Hematopoietic multipotent progenitor cell treated with erythropoietin and hydrocortisone succinate and interleukin-3 and kit ligand, for 15 days (in vitro differentiated cells): ENCODE results near the gene LCN10.
"Not testable (repeated sequence)": the region's sequence is repeated elsewhere in the genome, so short reads cannot be mapped to it uniquely, and the experiment has no call there.

Experiments used
- DNase-seq: peaks from one replicate; pipeline ENCODE4 v3.0.0-alpha.2; 2015; ENCODE audit warnings: low spot score

LCN10 gene

DNA sequence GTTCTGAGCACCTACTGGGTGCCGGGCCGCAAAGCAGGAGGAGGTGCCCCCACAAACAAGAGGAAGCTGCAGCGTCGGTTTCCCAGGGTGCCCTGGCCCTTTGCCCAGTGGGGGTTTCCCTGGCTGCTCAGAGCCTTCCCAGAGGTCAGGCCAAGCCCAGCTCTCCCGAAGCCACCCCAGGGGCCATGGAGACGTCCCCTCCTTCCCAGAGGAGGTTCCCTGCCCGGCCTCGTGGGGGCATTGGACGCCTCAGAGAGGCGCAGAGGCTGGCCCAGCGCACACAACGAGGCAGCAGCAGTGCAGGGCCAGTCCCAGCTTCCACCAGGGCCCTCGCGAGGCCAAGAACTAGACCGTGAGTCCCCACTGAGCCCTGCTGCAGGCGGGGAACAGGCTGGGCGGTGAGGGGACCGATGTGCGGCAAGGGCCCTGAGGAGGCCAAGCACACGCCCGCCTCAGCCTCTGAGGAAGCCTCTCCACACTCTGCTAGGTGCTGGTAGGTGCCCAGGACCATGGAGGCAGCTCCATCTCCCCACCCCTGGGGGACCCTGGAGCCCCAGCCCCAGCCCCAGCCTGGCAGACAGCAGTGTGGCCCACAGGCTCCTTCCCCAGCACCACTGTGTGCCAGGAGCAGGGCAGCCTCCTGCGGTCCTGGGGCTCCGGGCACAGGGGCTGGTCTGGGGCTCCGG lies 23.4 kb downstream of the LCN10 start:
- no peak for DNase-seq

- DNase-seq: no peak
Measured at GRCh38 chr9:136718345-136719194, 24.2 kb downstream of the LCN10 start.

DNA sequence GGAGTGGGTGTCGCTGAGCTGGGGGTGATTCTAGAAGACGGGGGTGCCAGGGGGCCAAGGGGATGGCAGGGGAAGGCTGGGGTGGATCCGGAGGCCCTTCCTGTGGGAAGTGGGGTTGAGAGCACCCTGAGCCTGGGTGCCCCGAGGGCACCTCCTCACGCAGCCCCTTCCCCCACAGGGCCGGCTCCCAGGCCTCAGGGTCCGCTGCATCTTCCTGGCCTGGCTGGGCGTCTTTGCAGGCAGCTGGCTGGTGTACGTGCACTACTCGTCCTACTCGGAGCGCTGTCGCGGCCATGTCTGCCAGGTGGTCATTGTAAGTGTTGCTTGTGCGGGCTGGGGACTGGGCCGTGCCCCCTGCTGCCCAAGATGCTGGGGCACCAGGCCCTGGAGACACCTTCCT lies 25.3 kb downstream of the LCN10 start:
- no peak for DNase-seq

DNA sequence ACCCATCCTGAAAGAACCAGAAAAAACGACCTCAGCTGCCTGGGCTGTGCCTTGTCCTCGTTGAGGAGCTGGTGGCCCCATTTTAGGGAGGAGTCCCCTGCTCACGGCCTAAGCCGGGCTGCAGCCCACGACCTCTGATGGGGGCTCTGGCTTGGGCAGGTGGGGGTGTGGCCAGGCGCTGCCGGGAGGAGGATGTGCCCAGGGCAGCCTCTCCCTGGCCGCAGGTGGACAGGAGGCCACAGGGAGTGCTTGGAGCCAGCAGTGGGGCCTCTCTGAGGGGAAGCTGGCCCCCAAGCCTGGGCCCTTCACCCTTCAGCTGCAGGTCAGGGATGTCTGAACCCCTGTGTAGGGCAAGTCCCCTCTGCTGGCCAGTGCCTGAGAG lies 27.9 kb downstream of the LCN10 start:
- no peak for DNase-seq

GRCh38 chr9:136714096-136714892 lies 28.4 kb downstream of the LCN10 start:
- no peak for DNase-seq

- DNase-seq: no peak
Measured at GRCh38 chr9:136713550-136713949, 29.2 kb downstream of the LCN10 start.

DNA sequence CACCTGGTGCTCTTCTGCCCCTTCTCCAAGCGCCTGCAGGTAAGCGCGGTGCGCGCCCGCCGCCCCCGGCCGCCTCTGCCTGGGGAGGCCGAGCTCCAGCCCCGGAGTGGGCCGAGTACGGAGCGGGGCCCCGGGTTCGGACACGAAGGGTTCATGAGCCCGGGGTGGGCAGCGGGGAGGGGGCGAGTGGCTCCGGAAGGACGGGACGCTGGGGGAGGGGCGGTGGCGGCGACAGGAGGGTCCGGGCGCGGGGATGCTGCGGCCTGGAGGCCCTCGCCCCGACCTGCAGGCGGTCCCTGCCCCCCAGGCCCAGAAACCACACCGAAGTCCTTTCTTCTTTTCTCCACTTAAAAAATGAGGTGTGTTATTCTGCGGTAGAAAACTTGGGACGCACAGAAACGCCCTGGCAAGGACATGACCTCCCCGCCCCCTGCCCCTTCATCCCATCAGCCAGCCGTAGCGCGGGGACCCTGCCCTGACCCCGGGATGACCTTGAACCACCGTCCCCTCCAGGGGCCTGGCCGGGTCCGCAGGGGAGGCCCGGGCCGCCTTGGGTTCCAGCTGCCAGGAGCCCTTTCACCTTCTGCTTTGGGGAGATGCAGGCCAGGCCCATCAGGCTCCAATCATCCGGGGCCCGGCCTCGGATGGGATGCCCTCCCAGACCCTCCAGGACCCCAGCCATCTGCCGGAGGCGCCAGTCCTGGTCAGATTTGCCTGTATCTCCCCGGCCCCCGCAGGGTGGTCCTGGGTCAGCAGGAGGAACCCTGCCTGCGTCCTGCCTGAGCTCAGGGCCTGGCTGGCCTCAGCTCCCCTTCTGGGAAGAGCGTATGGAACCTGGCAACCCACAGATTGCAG lies 29.8 kb downstream of the LCN10 start:
- DNase-seq: no peak

- no peak for DNase-seq
Measured at GRCh38 chr9:136711751-136712689, 30.7 kb downstream of the LCN10 start, which contains the start of gene DIPK1B. DIPK1B (plus strand) TSS chr9:136712572; CDS start chr9:136712666, 94 bp downstream.

GRCh38 chr9:136711219-136711648 lies 31.5 kb downstream of the LCN10 start:
- DNase-seq: not testable (repeated sequence)

- no peak for DNase-seq
Measured at GRCh38 chr9:136710543-136710942, 32.2 kb downstream of the LCN10 start.

- no peak for DNase-seq
Measured at GRCh38 chr9:136709454-136710109, 33.2 kb downstream of the LCN10 start.

- DNase-seq: no peak
Measured at GRCh38 chr9:136707849-136708517, 34.8 kb downstream of the LCN10 start.

DNA sequence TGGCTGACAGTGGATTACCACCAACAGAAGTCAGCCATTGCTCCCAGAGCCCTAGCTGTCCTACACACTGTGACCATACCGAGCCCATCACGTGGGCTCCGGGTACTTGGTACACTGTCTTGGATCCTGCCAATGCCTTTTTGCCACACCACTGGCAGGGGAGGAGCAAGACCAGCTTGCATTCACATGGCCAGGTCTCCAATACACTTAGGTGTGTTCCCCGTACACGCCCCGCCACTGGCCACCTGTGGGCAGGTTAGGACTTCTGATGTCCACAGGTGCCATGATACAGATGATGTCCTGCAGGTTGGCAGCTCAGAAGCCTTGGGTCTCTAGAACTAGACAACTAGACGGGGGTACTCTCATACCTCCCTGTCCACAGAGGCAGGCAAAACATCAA lies 35.7 kb downstream of the LCN10 start:
- no peak for DNase-seq

DNA sequence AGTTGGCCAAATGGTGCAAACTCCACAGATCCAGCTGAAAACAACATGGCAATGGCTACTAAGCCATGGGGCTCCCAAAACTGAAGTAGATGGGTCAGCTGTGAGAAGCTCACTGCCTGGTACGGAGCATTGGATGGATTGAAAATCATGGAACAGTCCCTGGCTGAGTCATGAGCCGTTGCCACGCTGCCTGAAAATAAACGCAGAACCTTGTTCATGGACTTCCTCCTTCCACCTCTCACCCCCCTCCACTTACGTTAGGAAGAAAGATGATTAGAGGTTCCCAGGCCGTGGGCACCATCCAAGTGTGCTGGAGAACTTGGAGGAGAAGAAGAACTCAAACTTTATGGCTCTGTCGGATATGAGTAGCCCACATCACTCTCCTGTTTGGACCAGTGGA lies 37.2 kb downstream of the LCN10 start:
- no peak for DNase-seq

GRCh38 chr9:136704741-136705140 lies 38.0 kb downstream of the LCN10 start:
- DNase-seq: not testable (repeated sequence)

- DNase-seq: no peak
Measured at GRCh38 chr9:136703276-136703860, 39.4 kb downstream of the LCN10 start.

DNA sequence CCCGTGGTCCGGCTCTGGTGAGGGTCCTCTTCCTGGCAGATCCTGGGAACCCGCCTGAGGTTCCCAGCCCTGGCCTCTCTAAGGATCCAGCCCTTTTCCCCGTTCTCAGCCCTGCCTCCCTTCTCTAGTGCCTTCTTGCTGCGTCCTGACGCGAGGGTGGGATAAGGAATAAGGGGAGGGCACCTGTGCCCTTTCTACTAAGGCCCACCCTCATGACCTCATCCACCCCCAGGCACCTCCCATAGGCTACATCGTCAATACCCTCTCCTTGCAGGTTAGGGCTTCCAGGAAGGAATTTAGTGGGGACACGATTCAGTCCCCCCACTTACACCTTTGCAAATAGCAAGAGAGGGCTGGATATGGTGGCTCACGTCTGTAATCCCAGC lies 41.1 kb downstream of the LCN10 start:
- no peak for DNase-seq

- no peak for DNase-seq
Measured at GRCh38 chr9:136700959-136701667, 41.6 kb downstream of the LCN10 start.
